Motor neuron (in vitro differentiated cells): Measurements from ENCODE around the gene PTPRJ. TPM values are rescaled to one million over a fixed set of nuclear protein-coding genes. Genes with fewer than 3 reads are reported as not detected.
A peak's percentile ranks its signal among the peaks of the same experiment; 100 is the strongest.

Experiments
- ATAC-seq, 8 experiments: fragments of 200-7000 bp; cut with Tn5 transposase; replicated peaks in 6 of 8; 2 replicates each; pipeline ENCODE4 v1.8.0; 2021; ENCODE audit warnings: mild to moderate bottlenecking in 8 of 8, moderate library complexity in 8 of 8
- H3K27ac ChIP-seq, 2 donors: fragments of 250-450 bp; sonication (Bioruptor Pico); 2 replicates each; pipeline ENCODE4 v1.9.0; 2021; ENCODE audit warnings: antibody characterized with exemption in 2 of 2, mild to moderate bottlenecking in 2 of 2, moderate library complexity in 1 of 2
- H3K4me1 ChIP-seq, 2 donors: fragments of 250-450 bp; sonication (Bioruptor Pico); replicated peaks in 1 of 2; 2 replicates each; pipeline ENCODE4 v1.6.1; 2021; ENCODE audit warnings: antibody characterized with exemption in 2 of 2, mild to moderate bottlenecking in 2 of 2, moderate library complexity in 1 of 2
- H3K4me3 ChIP-seq, 5 donors: fragments of 250-450 bp; sonication (Bioruptor Pico); 2 replicates each; pipeline ENCODE4 v1.9.0; 2021; ENCODE audit warnings: antibody characterized with exemption in 5 of 5, mild to moderate bottlenecking in 5 of 5, moderate library complexity in 4 of 5
- whole genome bisulfite sequencing, 10 experiments: fragments of 450-650 bp; shearing (Covaris generic); methylation state at CpG; one replicate each; pipeline ENCODE4 v1.0.0; 2022; 5-methylcytosine and 5-hydroxymethylcytosine counted together
- in situ Hi-C, 9 experiments: fragments of 400-800 bp; cut with MboI; loops; one replicate each; pipeline ENCODE4 v1.15.0; 2021; ENCODE audit warnings: low sequenced_read_pairs in 9 of 9, low pct_unique_long_range_greater_than_20kb in 2 of 9; ENCODE audit not compliant: unreplicated experiment in 9 of 9
- total RNA-seq, 8 experiments: library from RNA; unstranded; fragments of 300-600 nt; gene quantifications; 2 replicates each; pipeline versions ENCODE4 v1.2.3 to v1.2.4, GENCODE V29; 2022

Gene PTPRJ
- total RNA-seq, 8 experiments from 2014 or later: 4.6 to 12.5 (median 7.8) TPM

GRCh38 chr11:48142889-48143288 lies 162.5 kb downstream of the PTPRJ start:
- in situ Hi-C loops: no loop called here
- ATAC-seq: peak in 3 of 8 experiments; percentile 57 to 75 (median 68)
- H3K27ac ChIP-seq: no peak overlapping the region
- no peak overlapping the region for H3K4me3 ChIP-seq
- H3K4me1 ChIP-seq: peaks cover 3 to 15% of the 10 kb centered on the region in 2 donors
- 30 to 89% (median 50%) methylated on average over 1 to 4 of the region's 4 CpGs; no CpG with 5 or more reads in 3 of the 10 experiments for WGBS, 10 experiments

- 44 to 100% (median 87%) methylated on average over 1 to 3 of the region's 3 CpGs; no CpG with 5 or more reads in 1 of the 10 experiments for WGBS, 10 experiments
- Histone ChIP-seq H3K4me1 (no peaks in the 10 kb centered on the region), H3K27ac (no peak overlapping the region), H3K4me3 (no peak overlapping the region)
- in situ Hi-C loops: no loop called here
- ATAC-seq: peak in 1 of 8 experiments; percentile 19
These were observed 168.4 kb downstream of the PTPRJ start for GRCh38 chr11:48148749-48149148.

DNA sequence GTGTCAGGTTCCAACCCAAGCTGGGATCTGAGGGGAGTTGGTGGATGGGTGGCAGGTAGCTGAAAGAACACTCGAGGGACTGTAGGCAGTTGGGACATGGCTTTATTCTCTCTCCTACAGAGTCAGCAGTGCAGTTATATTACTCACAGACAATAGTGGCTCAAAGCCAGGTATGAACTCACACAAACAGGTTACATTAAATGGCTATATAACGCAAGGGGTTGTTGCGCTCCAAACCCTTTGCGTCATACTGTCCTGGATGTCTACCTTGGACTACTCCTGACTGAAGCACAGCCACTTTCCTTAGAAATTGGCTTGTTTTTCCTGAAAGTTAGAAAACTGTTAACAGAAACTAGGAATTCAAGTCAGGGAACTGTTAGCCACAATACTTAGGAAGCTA lies 169.9 kb downstream of the PTPRJ start:
- H3K27ac ChIP-seq: no peak overlapping the region
- 71 to 100% (median 87%) methylated on average over 1 to 4 of the region's 4 CpGs; no CpG with 5 or more reads in 2 of the 10 experiments for WGBS, 10 experiments
- no peak overlapping the region for H3K4me3 ChIP-seq
- H3K4me1 ChIP-seq: no peaks in the 10 kb centered on the region
- in situ Hi-C loops: no loop called here
- no peak for ATAC-seq

- WGBS, 10 experiments: 50 to 100% (median 91%) methylated on average over 1 to 3 of the region's 3 CpGs
- no peak overlapping the region for H3K27ac ChIP-seq
- in situ Hi-C loops: no loop called here
These were observed 173.8 kb downstream of the PTPRJ start for GRCh38 chr11:48154151-48154550.

GRCh38 chr11:48161951-48162884 lies 181.9 kb downstream of the PTPRJ start:
- ATAC-seq: peak in 7 of 8 experiments; percentile 39 to 87 (median 84)
- no peak overlapping the region for H3K4me3 ChIP-seq
- 0 to 93% (median 50%) methylated on average over 1 to 5 of the region's 6 CpGs; no CpG with 5 or more reads in 3 of the 10 experiments for WGBS, 10 experiments
- in situ Hi-C loops: no loop called here
- H3K4me1 ChIP-seq: peaks cover 17 to 20% of the 10 kb centered on the region in 2 donors
- H3K27ac ChIP-seq: no peak overlapping the region

More at GRCh38 chr11:48154151-48154550, 173.8 kb downstream of the PTPRJ start:
- no peak for ATAC-seq
- no peaks in the 10 kb centered on the region for H3K4me1 ChIP-seq
- no peak overlapping the region for H3K4me3 ChIP-seq

- in situ Hi-C loops: no loop called here
- no peak overlapping the region for H3K4me3 ChIP-seq
- ATAC-seq: peak in 5 of 8 experiments; percentile 13 to 84 (median 72)
- no peak overlapping the region for H3K27ac ChIP-seq
- H3K4me1 ChIP-seq: peaks cover 17 to 20% of the 10 kb centered on the region in 2 donors
- 0 to 60% (median 39%) methylated on average over 1 of the region's 1 CpG; no CpG with 5 or more reads in 4 of the 10 experiments for WGBS, 10 experiments
These were observed 182.5 kb downstream of the PTPRJ start for GRCh38 chr11:48162885-48163268.

DNA sequence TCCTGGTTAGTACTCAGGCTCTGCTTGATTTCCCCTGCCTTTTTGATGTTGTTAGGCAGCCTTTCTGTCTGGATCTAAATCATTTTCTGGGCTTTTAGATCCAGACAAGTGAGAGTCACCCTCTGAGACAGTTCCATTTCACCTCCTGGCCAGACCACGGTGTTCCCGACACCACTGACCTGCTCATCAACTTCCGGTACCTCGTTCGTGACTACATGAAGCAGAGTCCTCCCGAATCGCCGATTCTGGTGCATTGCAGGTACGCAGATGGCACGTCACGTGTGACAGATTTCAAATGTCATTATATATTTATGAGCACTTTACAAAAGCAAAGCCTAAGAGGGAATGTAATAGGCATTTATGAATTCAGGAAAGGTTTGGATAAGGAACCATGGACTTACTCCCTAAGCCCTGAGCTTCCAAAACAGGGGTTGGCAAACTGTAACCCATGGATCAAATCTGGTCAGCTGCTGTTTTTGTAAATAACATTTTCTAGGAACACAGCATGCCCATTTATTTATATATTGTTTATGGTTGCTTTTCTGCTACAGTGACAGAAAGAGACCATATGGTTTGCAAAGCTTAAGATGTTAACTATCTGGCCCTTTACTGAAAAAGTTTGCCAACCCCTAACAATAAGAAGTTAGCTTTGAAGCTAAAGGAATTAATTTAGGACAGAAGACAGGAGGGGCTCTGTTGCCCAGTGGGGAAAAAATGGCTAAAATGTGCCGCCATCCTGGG lies 183.2 kb downstream of the PTPRJ start:
- no peak overlapping the region for H3K4me3 ChIP-seq
- H3K27ac ChIP-seq: no peak overlapping the region
- ATAC-seq: peak in 3 of 8 experiments; percentile 20 to 25 (median 23)
- 67 to 100% (median 94%) methylated on average over 2 to 12 of the region's 12 CpGs for whole genome bisulfite sequencing, 10 experiments
- in situ Hi-C loops: no loop called here
- H3K4me1 ChIP-seq: peaks cover 17 to 20% of the 10 kb centered on the region in 2 donors

GRCh38 chr11:48164836-48165235 lies 184.5 kb downstream of the PTPRJ start:
- Histone ChIP-seq H3K4me3 (no peak overlapping the region), H3K27ac (no peak overlapping the region), H3K4me1 (peaks cover 28 to 31% of the 10 kb centered on the region in 2 donors)
- no peak for ATAC-seq
- in situ Hi-C loops: no loop called here

DNA sequence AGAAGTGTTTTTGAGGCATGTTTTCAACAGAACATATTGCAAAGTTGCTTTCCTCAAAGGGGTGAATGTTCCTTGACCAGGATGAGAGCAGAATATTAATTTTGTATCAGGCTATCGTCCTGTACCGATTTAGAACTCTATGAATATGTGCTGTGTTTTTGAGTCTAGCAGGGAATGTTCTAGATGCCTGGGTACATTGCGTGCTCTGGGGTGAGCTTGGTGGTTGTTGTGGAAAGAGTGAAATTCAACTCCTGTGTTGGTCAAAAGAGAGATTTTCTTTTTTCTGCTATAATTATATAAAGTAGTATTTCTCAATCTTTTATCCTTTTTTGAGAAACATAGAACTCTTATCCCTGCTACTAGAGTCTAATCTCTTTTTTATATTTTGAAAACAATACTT lies 185.1 kb downstream of the PTPRJ start:
- in situ Hi-C loops: no loop called here
- peaks cover 34 to 37% of the 10 kb centered on the region in 2 donors for H3K4me1 ChIP-seq
- no peak overlapping the region for H3K4me3 ChIP-seq
- no peak overlapping the region for H3K27ac ChIP-seq
- WGBS, 10 experiments: 29 to 100% (median 70%) methylated on average over 1 to 3 of the region's 3 CpGs; no CpG with 5 or more reads in 1 of the 10 experiments
- ATAC-seq: no peak

GRCh38 chr11:48167380-48167779 lies 187.0 kb downstream of the PTPRJ start:
- WGBS, 10 experiments: 71 to 100% (median 98%) methylated on average over 1 to 6 of the region's 6 CpGs; no CpG with 5 or more reads in 3 of the 10 experiments
- no peak for ATAC-seq
- in situ Hi-C loops: no loop called here
- Histone ChIP-seq H3K27ac (no peak overlapping the region), H3K4me3 (no peak overlapping the region), H3K4me1 (peaks cover 37 to 43% of the 10 kb centered on the region in 2 donors)

DNA sequence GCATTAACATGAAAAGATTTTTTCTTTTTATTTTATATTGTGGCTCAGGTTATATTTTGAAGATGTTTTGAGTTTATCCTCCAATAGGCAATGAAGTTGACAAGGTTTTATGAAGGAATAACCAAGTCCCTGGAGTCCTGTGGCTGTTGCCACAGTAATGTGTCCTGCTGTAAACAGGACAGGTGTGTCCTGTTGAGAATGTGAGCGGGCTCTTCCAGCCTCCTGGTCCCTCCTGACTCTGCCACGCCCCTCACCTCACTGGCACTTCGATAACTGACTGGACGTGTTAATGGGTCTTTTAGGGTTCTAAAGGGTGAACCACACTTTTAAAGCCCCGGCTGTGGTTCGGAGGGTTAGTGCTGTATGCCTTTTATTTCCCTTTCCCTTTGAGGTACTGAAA lies 188.5 kb downstream of the PTPRJ start:
- WGBS, 10 experiments: 72 to 100% (median 80%) methylated on average over 2 to 6 of the region's 6 CpGs; no CpG with 5 or more reads in 2 of the 10 experiments
- Histone ChIP-seq H3K4me1 (peaks cover 23 to 36% of the 10 kb centered on the region in 2 donors), H3K27ac (peak overlapping the region in 1 of 2 donors; percentile 65), H3K4me3 (no peak overlapping the region)
- ATAC-seq: no peak
- in situ Hi-C loops: no loop called here

GRCh38 chr11:48169259-48169658 lies 188.9 kb downstream of the PTPRJ start:
- Histone ChIP-seq H3K4me1 (peaks cover 22 to 34% of the 10 kb centered on the region in 2 donors), H3K4me3 (no peak overlapping the region), H3K27ac (peak overlapping the region; percentile 43 to 65)
- whole genome bisulfite sequencing, 10 experiments: 33 to 96% (median 80%) methylated on average over 1 to 4 of the region's 6 CpGs; no CpG with 5 or more reads in 7 of the 10 experiments
- in situ Hi-C loops: no loop called here
- peak in 4 of 8 experiments; percentile 22 to 34 (median 28) for ATAC-seq

DNA sequence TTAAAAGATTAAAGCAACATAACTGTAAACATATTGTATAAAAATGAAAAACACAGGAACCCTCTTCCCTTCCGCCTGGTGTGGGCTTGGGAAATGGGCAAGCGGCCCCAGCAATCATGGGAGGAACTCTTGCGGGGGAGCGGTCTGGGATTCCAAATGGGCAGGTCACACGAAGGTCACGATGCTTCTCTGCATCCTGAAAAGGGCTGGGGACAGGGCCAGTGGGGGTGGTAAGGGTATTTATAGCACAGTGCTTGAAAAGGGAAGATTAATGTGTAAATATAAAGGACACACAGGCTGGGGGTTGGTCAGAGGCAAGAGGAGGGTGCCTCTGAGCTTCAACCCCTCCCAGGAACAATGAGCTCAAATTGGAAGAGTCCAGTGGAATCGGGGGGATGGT lies 189.4 kb downstream of the PTPRJ start:
- Histone ChIP-seq H3K4me3 (no peak overlapping the region), H3K27ac (peak overlapping the region; percentile 76 to 84), H3K4me1 (peaks cover 22 to 34% of the 10 kb centered on the region in 2 donors)
- in situ Hi-C loops: no loop called here
- ATAC-seq: peak in 6 of 8 experiments; percentile 53 to 94 (median 92)
- 8 to 100% (median 55%) methylated on average over 3 to 6 of the region's 7 CpGs; no CpG with 5 or more reads in 4 of the 10 experiments for WGBS, 10 experiments
